HG02870 (cell line): ENCODE data around the gene STK10.

ENCODE experiments used
- ATAC-seq: cut with Tn5 transposase; IDR thresholded peaks from one replicate; pipeline ENCODE4 v1.9.1; 2021; ENCODE audit warnings: mild to moderate bottlenecking, moderate library complexity; ENCODE audit not compliant: unreplicated experiment

STK10 gene

GRCh38 chr5:172144931-172145869, 42.8 kb downstream of the STK10 start:
- no peak for ATAC-seq

- ATAC-seq, result no peak
These were observed 43.7 kb downstream of the STK10 start for GRCh38 chr5:172144291-172144815.

GRCh38 chr5:172143875-172144274, 44.1 kb downstream of the STK10 start:
- no peak for ATAC-seq

- no peak for ATAC-seq
These were observed 45.3 kb downstream of the STK10 start for GRCh38 chr5:172142709-172143215.

- ATAC-seq, result no peak
These were observed 46.1 kb downstream of the STK10 start for GRCh38 chr5:172141949-172142319.

- no peak for ATAC-seq
These were observed 47.2 kb downstream of the STK10 start for GRCh38 chr5:172140866-172141265.

- ATAC-seq, result no peak
These were observed 47.9 kb downstream of the STK10 start for GRCh38 chr5:172140120-172140519.

GRCh38 chr5:172137046-172137445, 51.0 kb downstream of the STK10 start:
- no peak for ATAC-seq

- ATAC-seq, result no peak
These were observed 54.5 kb downstream of the STK10 start for GRCh38 chr5:172133359-172134029.

GRCh38 chr5:172131690-172132089, 56.3 kb downstream of the STK10 start:
- no peak for ATAC-seq

GRCh38 chr5:172129256-172129910, 58.6 kb downstream of the STK10 start:
- no peak for ATAC-seq

GRCh38 chr5:172127581-172127980, 60.4 kb downstream of the STK10 start:
- ATAC-seq, result no peak

GRCh38 chr5:172123269-172123692, 64.7 kb downstream of the STK10 start:
- no peak for ATAC-seq

GRCh38 chr5:172119921-172120688, 67.9 kb downstream of the STK10 start:
- no peak for ATAC-seq

GRCh38 chr5:172118891-172119290, 69.1 kb downstream of the STK10 start:
- no peak for ATAC-seq

GRCh38 chr5:172117977-172118701, 69.9 kb downstream of the STK10 start:
- no peak for ATAC-seq

- ATAC-seq, result no peak
These were observed 72.5 kb downstream of the STK10 start for GRCh38 chr5:172115541-172115982.

GRCh38 chr5:172114875-172115422, 73.1 kb downstream of the STK10 start:
- peak; percentile 65 for ATAC-seq

- ATAC-seq, result no peak
These were observed 75.0 kb downstream of the STK10 start for GRCh38 chr5:172113036-172113435.
